RWPE2 (cell line): Measurements from ENCODE around the gene TNS3.

Experiments used
- ATAC-seq: fragments of 200-7000 bp; cut with Tn5 transposase; 3 replicates; pipeline ENCODE4 v1.9.1; 2021; ENCODE audit warnings: low read depth
- DNase-seq: peaks from one replicate; pipeline ENCODE4 v3.0.0-alpha.2; 2020; ENCODE audit warnings: low spot score
- H3K27ac ChIP-seq: fragments of 450-650 bp; 2 replicates; pipeline ENCODE4 v1.5.1; 2017; ENCODE audit warnings: mild to moderate bottlenecking; ENCODE audit not compliant: poor library complexity, severe bottlenecking
- H3K27me3 ChIP-seq: fragments of 250-450 bp; sonication (Bioruptor Pico); 2 replicates; pipeline ENCODE4 v1.5.1; 2021; ENCODE audit warnings: mild to moderate bottlenecking, moderate library complexity; ENCODE audit not compliant: insufficient read depth, poor library complexity, severe bottlenecking
- H3K36me3 ChIP-seq: fragments of 250-450 bp; sonication (Bioruptor Pico); 2 replicates; pipeline ENCODE4 v1.5.1; 2020; ENCODE audit warnings: low read depth, mild to moderate bottlenecking, moderate library complexity
- H3K4me1 ChIP-seq: fragments of 250-450 bp; sonication (Bioruptor Pico); 2 replicates; pipeline ENCODE4 v1.5.1; 2021; ENCODE audit warnings: mild to moderate bottlenecking, moderate library complexity; ENCODE audit not compliant: insufficient read depth, poor library complexity, severe bottlenecking
- H3K4me3 ChIP-seq: fragments of 250-450 bp; sonication (Bioruptor Pico); 2 replicates; pipeline ENCODE4 v1.5.1; 2021; ENCODE audit warnings: mild to moderate bottlenecking, moderate library complexity; ENCODE audit not compliant: severe bottlenecking
- H3K9me3 ChIP-seq: fragments of 250-450 bp; sonication (Bioruptor Pico); 2 replicates; pipeline ENCODE4 v1.5.1; 2021; ENCODE audit warnings: mild to moderate bottlenecking, moderate library complexity; ENCODE audit not compliant: severe bottlenecking
- TF ChIP-seq, protein P1 (sequence below): fragments of 450-650 bp; IDR thresholded peaks from one replicate; pipeline ENCODE4 v1.5.1; 2017; ENCODE audit warnings: mild to moderate bottlenecking, moderate library complexity; ENCODE audit not compliant: poor library complexity, severe bottlenecking

TNS3 gene

GRCh38 chr7:47454974-47455871, 126.7 kb downstream of the TNS3 start:
- Histone ChIP-seq H3K4me1 (peaks cover 29% of the 10 kb centered on the region), H3K27me3 (no peaks in the 10 kb centered on the region), H3K4me3 (no peak overlapping the region), H3K36me3 (0 out of 2 replicates have a peak, but pooled peaks cover 4% of the 10 kb centered on the region), H3K27ac (peak overlapping the region; percentile 94), H3K9me3 (no peaks in the 10 kb centered on the region)
- TF ChIP-seq, protein P1, sequence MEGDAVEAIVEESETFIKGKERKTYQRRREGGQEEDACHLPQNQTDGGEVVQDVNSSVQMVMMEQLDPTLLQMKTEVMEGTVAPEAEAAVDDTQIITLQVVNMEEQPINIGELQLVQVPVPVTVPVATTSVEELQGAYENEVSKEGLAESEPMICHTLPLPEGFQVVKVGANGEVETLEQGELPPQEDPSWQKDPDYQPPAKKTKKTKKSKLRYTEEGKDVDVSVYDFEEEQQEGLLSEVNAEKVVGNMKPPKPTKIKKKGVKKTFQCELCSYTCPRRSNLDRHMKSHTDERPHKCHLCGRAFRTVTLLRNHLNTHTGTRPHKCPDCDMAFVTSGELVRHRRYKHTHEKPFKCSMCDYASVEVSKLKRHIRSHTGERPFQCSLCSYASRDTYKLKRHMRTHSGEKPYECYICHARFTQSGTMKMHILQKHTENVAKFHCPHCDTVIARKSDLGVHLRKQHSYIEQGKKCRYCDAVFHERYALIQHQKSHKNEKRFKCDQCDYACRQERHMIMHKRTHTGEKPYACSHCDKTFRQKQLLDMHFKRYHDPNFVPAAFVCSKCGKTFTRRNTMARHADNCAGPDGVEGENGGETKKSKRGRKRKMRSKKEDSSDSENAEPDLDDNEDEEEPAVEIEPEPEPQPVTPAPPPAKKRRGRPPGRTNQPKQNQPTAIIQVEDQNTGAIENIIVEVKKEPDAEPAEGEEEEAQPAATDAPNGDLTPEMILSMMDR, result no peak
- no peak for DNase-seq
- no peak for ATAC-seq

DNA sequence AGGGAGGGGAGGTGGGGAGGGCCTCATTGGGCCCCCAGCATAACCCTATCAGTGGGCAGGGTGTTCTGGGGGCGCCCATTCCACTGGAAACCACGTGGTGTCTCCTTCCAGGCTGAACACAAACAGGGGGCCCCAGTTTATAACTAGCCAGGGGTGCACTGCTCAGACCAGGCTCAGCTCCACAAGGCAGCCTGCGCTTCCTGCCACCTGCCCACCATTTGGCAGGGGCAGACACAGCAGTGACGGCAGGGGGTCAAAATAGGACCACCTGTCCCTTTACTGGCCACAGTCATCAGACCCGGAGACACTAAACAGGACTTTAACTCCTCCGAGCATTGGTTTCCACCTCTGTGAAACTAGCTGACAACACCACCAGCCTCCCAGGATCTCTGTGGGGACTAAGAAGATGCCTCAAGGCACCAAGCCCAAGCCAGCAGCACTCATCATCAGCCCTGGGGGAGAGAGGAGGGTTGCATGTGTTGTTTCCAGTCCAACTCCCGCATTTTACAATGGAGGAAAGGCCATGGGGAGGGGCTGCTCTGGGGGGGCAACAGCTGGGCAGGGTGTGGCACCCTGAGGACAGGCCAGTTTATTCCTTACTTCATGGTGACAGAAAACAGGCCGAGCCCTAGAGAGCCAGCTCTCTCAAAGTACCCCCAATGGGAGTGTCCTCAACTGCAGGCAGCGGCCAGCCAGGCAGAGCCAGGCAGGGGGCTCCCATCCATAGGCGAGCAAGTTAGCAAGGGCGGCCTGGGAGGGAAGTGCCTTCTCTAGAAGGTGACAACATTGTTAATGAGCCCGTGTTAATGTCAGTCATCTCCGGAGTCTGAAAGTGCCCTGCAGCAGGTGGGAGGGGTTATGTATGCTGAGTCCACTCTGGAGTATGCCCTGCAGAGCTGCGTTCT, 127.6 kb downstream of the TNS3 start:
- Histone ChIP-seq H3K9me3 (no peaks in the 10 kb centered on the region), H3K36me3 (0 out of 2 replicates have a peak, but pooled peaks cover 4% of the 10 kb centered on the region), H3K27me3 (no peaks in the 10 kb centered on the region), H3K4me3 (no peak overlapping the region), H3K27ac (peak overlapping the region; percentile 94), H3K4me1 (peaks cover 29% of the 10 kb centered on the region)
- DNase-seq, result no peak
- ATAC-seq, result peak; percentile 4; the same call in 2 of the 3 replicates
- TF ChIP-seq, protein P1, result no peak

- Histone ChIP-seq H3K4me1 (peaks cover 26% of the 10 kb centered on the region), H3K27ac (peak overlapping the region; percentile 94), H3K4me3 (peak overlapping the region; percentile 3), H3K36me3 (0 out of 2 replicates have a peak, but pooled peaks cover 4% of the 10 kb centered on the region), H3K9me3 (no peaks in the 10 kb centered on the region), H3K27me3 (no peaks in the 10 kb centered on the region)
- DNase-seq, result peak; percentile 80
- TF ChIP-seq, protein P1, result no peak
- ATAC-seq, result peak; percentile 83
Measured at GRCh38 chr7:47453093-47454061, 128.5 kb downstream of the TNS3 start.

GRCh38 chr7:47452715-47453092, 129.2 kb downstream of the TNS3 start:
- Histone ChIP-seq H3K27ac (peak overlapping the region; percentile 94), H3K4me3 (peak overlapping the region; percentile 3), H3K9me3 (no peaks in the 10 kb centered on the region), H3K27me3 (no peaks in the 10 kb centered on the region), H3K36me3 (0 out of 2 replicates have a peak, but pooled peaks cover 4% of the 10 kb centered on the region), H3K4me1 (peaks cover 26% of the 10 kb centered on the region)
- DNase-seq (no peak), ATAC-seq (no peak)
- TF ChIP-seq, protein P1, result no peak
